ENCODE measurements around the gene RUVBL1. TPM values are rescaled to one million over a fixed set of nuclear protein-coding genes. Genes with fewer than 3 reads are reported as not detected.

RUVBL1 gene
- total RNA-seq, 1 donor from 2014 or later: 40.6 TPM

GRCh38 chr3:128056258-128056657 lies 67.4 kb downstream of the RUVBL1 start:
- no peak overlapping the region for H3K4me3 Mint-ChIP-seq
- peaks cover 35% of the 10 kb centered on the region for H3K4me1 Mint-ChIP-seq
- H3K27me3 Mint-ChIP-seq (ENCODE audit: low read depth): no peaks in the 10 kb centered on the region
- TF ChIP-seq, protein P1, sequence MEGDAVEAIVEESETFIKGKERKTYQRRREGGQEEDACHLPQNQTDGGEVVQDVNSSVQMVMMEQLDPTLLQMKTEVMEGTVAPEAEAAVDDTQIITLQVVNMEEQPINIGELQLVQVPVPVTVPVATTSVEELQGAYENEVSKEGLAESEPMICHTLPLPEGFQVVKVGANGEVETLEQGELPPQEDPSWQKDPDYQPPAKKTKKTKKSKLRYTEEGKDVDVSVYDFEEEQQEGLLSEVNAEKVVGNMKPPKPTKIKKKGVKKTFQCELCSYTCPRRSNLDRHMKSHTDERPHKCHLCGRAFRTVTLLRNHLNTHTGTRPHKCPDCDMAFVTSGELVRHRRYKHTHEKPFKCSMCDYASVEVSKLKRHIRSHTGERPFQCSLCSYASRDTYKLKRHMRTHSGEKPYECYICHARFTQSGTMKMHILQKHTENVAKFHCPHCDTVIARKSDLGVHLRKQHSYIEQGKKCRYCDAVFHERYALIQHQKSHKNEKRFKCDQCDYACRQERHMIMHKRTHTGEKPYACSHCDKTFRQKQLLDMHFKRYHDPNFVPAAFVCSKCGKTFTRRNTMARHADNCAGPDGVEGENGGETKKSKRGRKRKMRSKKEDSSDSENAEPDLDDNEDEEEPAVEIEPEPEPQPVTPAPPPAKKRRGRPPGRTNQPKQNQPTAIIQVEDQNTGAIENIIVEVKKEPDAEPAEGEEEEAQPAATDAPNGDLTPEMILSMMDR (IDR thresholded peaks at IDR 0.05; ENCODE audit: unreplicated experiment): no peak
- no peak for DNase-seq (ENCODE audit: low spot score in 2 of 2, unreplicated experiment in 2 of 2)
- peaks cover 16% of the 10 kb centered on the region for H3K36me3 Mint-ChIP-seq
- no peaks in the 10 kb centered on the region for H3K9me3 Mint-ChIP-seq
- H3K27ac Mint-ChIP-seq: no peak overlapping the region

DNA sequence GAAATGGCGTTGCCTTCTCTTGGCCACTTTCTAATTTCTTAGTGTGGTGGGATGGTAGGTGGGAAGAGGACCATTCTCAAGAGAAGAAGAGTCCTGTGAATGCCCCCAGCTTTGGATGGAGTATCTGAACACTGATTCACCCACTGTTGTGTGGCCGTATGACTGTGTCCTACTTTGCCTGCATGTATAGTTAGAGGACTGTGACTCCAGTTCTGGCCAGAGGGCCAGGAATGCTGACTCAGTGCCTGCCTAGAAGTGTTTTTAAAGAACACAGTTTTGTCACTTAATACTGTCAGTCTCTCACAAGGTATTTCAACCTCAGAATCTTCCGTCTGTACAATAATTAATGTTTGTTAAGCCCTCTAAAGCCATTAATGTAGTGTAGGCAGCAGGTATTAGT lies 69.2 kb downstream of the RUVBL1 start:
- Mint-ChIP-seq H3K27ac (peak overlapping the region; percentile 48), H3K4me3 (peak overlapping the region; percentile 97), H3K27me3 (ENCODE audit: low read depth) (no peaks in the 10 kb centered on the region), H3K9me3 (no peaks in the 10 kb centered on the region), H3K36me3 (peaks cover 5% of the 10 kb centered on the region), H3K4me1 (peaks cover 39% of the 10 kb centered on the region)
- TF ChIP-seq, protein P1 (IDR thresholded peaks at IDR 0.05; ENCODE audit: unreplicated experiment): no peak
- DNase-seq (ENCODE audit: low spot score in 2 of 2, unreplicated experiment in 2 of 2): no peak

GRCh38 chr3:128053614-128054013 lies 70.0 kb downstream of the RUVBL1 start:
- H3K9me3 Mint-ChIP-seq: no peaks in the 10 kb centered on the region
- no peak for DNase-seq (ENCODE audit: low spot score in 2 of 2, unreplicated experiment in 2 of 2)
- peaks cover 3% of the 10 kb centered on the region for H3K27me3 Mint-ChIP-seq (ENCODE audit: low read depth)
- H3K36me3 Mint-ChIP-seq: peaks cover 5% of the 10 kb centered on the region
- H3K27ac Mint-ChIP-seq: peak overlapping the region; percentile 99
- TF ChIP-seq, protein P1 (IDR thresholded peaks at IDR 0.05; ENCODE audit: unreplicated experiment): no peak
- peak overlapping the region; percentile 97 for H3K4me3 Mint-ChIP-seq
- H3K4me1 Mint-ChIP-seq: peaks cover 39% of the 10 kb centered on the region

DNA sequence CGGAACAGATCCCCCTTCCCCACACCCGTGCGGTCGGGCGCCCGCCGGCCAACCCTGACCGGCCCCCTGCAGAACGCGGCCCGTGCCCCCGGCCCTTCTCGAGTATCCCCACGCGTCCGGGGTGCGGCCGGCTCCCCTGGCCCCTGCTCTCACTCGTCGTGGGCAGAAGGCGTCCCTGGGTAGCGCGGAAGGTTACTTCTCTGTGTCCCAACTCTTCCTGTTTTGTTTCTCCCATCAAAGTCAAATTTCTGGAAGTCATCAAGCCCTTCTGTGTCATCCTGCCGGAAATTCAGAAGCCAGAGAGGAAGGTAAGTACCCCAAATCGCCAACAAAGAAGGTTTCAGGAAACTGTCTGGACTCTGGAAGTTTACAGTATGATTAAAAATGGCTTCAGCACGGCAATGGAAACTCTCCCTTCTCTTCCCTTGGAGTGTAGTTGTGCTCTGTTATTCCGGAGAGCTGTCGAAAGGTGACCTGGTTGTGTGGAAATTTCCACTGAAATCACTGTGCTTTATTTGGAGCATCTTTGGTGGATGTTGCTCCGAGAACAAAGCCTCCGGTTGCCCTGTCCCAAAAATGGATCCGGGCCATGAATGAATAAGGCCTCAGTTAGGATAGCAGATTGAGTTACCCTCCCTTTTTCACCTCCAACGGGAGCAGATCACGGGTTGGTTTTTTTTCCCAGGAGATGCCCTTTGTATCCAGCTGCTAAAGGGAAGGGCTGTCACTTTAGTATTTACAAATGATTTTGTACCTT lies 70.8 kb downstream of the RUVBL1 start:
- Mint-ChIP-seq H3K27ac (peak overlapping the region; percentile 99), H3K9me3 (no peaks in the 10 kb centered on the region), H3K27me3 (ENCODE audit: low read depth) (peaks cover 12% of the 10 kb centered on the region), H3K4me3 (peak overlapping the region; percentile 97), H3K36me3 (peaks cover 5% of the 10 kb centered on the region), H3K4me1 (peaks cover 39% of the 10 kb centered on the region)
- no peak for DNase-seq (ENCODE audit: low spot score in 2 of 2, unreplicated experiment in 2 of 2)
- TF ChIP-seq, protein P1 (IDR thresholded peaks at IDR 0.05; ENCODE audit: unreplicated experiment): no peak

GRCh38 chr3:128051837-128052594 lies 71.6 kb downstream of the RUVBL1 start, which contains the start of gene SEC61A1:
Gene SEC61A1 (plus strand): TSS chr3:128052437. CDS start chr3:128052553, 116 bp downstream.
- H3K4me3 Mint-ChIP-seq: peak within 1 kb of the TSS; percentile 97
- TF ChIP-seq, protein P1 (IDR thresholded peaks at IDR 0.05; ENCODE audit: unreplicated experiment): no peak
- H3K4me1 Mint-ChIP-seq: peaks cover 39% of the 10 kb centered on the region
- peaks cover 5% of the 10 kb centered on the region for H3K36me3 Mint-ChIP-seq
- peak; percentile 90 to 94 for DNase-seq (ENCODE audit: low spot score in 2 of 2, unreplicated experiment in 2 of 2)
- H3K27ac Mint-ChIP-seq: peak within 1 kb of the TSS; percentile 99
- H3K27me3 Mint-ChIP-seq (ENCODE audit: low read depth): peaks cover 17% of the 10 kb centered on the region
- H3K9me3 Mint-ChIP-seq: no peaks in the 10 kb centered on the region

Measured in mesothelial cell of epicardium (in vitro differentiated cells).